Adrenal gland (tissue), 5 donors: Measurements from ENCODE around the gene NAP1L1.

ENCODE experiments used
- CTCF ChIP-seq, 6 experiments: fragments of 450-650 bp in 4 of 6; fragments of 200-600 bp in 2 of 6; sonication (generic) in 1 of 6; IDR thresholded peaks; 1 replicate in 5 of 6; 2 replicates in 1 of 6; pipeline versions ENCODE4 v1.5.1 to v1.8.0; 2016 to 2021; ENCODE audit warnings: antibody characterized with exemption in 6 of 6, mild to moderate bottlenecking in 2 of 6, moderate library complexity in 1 of 6
- POLR2A ChIP-seq, 2 donors: fragments of 450-650 bp; IDR thresholded peaks; one replicate each; pipeline ENCODE4 v1.6.1; 2017; ENCODE audit warnings: antibody characterized with exemption in 2 of 2, mild to moderate bottlenecking in 2 of 2, moderate library complexity in 1 of 2
- donor health status: DM: no; HTN: no; CAD: no.

GRCh38 chr12:76078748-76079147 lies 5.7 kb downstream of the NAP1L1 start:
- TF ChIP-seq CTCF (IDR thresholded peaks at IDR 0.05) (no peak), POLR2A (IDR thresholded peaks at IDR 0.05) (no peak)
